HCT116 (cell line): ENCODE data around the gene XAGE1A. TPM values are rescaled to one million over a fixed set of nuclear protein-coding genes. Genes with fewer than 3 reads are reported as not detected.

Experiments used
- ATAC-seq: fragments of 200-7000 bp; cut with Tn5 transposase; 2 replicates; pipeline ENCODE4 v1.9.1; 2020; ENCODE audit warnings: mild to moderate bottlenecking, moderate library complexity
- BruUV-seq: library from RNA; stranded (reverse); fragments of 400-500 nt; replicated peaks from 2 replicates; lab custom pipeline; 2021; lab: Mats Ljungman, UMichigan
- CTCF ChIA-PET: fragments of 300-600 bp; sonication (Branson Sonifier 250); formaldehyde crosslinking; loops from one replicate; lab custom pipeline; 2021; ENCODE audit warnings: antibody characterized with exemption; lab: Charles Lee
- POLR2A ChIA-PET: fragments of 300-600, 350-600 bp; sonication (Branson Sonifier 250); formaldehyde crosslinking; loops from one replicate; lab custom pipeline; 2021; ENCODE audit warnings: antibody characterized with exemption; lab: Charles Lee
- RAD21 ChIA-PET, 2 experiments: fragments of 300-600 bp; sonication (Branson Sonifier 250); formaldehyde crosslinking; loops; one replicate each; lab custom pipeline; 2023; ENCODE audit warnings: low total read pairs in 2 of 2; ENCODE audit not compliant: uncharacterized antibody in 2 of 2, unreplicated experiment in 2 of 2, low non-redundant PET in 1 of 2; lab: Charles Lee
- DNase-seq: peaks from one replicate; pipeline ENCODE4 v3.0.0-alpha.2; 2010; ENCODE audit warnings: low read depth, low spot score
- H2AFZ ChIP-seq: fragments of 200-600 bp; shearing (Covaris generic), sonication (generic); 2 replicates; pipeline ENCODE4 v1.6.1; 2017; ENCODE audit warnings: low read depth, mixed run types, mixed read lengths, antibody characterized with exemption, low read length; ENCODE audit not compliant: poor library complexity, severe bottlenecking
- H3K27ac ChIP-seq: 2 replicates; pipeline ENCODE4 v1.5.1; 2012; ENCODE audit warnings: low read depth, low read length
- H3K27me3 ChIP-seq: fragments of 200-600 bp; sonication (generic); 2 replicates; pipeline ENCODE4 v1.6.1; 2016; ENCODE audit warnings: mixed run types, low read length, mixed read lengths; ENCODE audit not compliant: insufficient read depth
- H3K36me3 ChIP-seq, 2 experiments: fragments of 200-500 bp in 1 of 2; fragments of 200-600 bp in 1 of 2; sonication (Bioruptor generic) in 1 of 2; sonication (generic) in 1 of 2; 2 replicates each; pipeline versions ENCODE4 v1.5.1 to v1.6.1; 2014 to 2016; ENCODE audit warnings: low read length in 2 of 2, inconsistent platforms in 1 of 2, mixed read lengths in 1 of 2, mixed run types in 1 of 2; ENCODE audit not compliant: insufficient read depth in 2 of 2, control insufficient read depth in 1 of 2
- H3K4me1 ChIP-seq, 2 experiments: fragments of 200-600 bp in 1 of 2; sonication (generic) in 1 of 2; 2 replicates each; pipeline versions ENCODE4 v1.5.1 to v1.6.1; 2012 to 2017; ENCODE audit warnings: low read length in 2 of 2, inconsistent platforms in 1 of 2, mild to moderate bottlenecking in 1 of 2, mixed read lengths in 1 of 2, mixed run types in 1 of 2, moderate library complexity in 1 of 2; ENCODE audit not compliant: insufficient read depth in 2 of 2, control insufficient read depth in 1 of 2
- H3K4me2 ChIP-seq: fragments of 200-600 bp; sonication (generic); 2 replicates; pipeline ENCODE4 v1.6.1; 2017; ENCODE audit warnings: mixed run types, low read length, mixed read lengths
- H3K4me3 ChIP-seq, 2 experiments: fragments of 200-600 bp in 1 of 2; sonication (generic) in 1 of 2; replicated peaks in 1 of 2; 2 replicates each; pipeline ENCODE4 v1.5.1; 2011 to 2016; ENCODE audit warnings: low read length in 2 of 2, control low read depth in 1 of 2, low read depth in 1 of 2, mild to moderate bottlenecking in 1 of 2, mixed read lengths in 1 of 2, mixed run types in 1 of 2
- H3K79me2 ChIP-seq: fragments of 200-600 bp; sonication (generic); 2 replicates; pipeline ENCODE4 v1.6.1; 2017; ENCODE audit warnings: mild to moderate bottlenecking, mixed run types, low read length, moderate library complexity, mixed read lengths; ENCODE audit not compliant: insufficient read depth
- H3K9ac ChIP-seq: fragments of 200-600 bp; sonication (generic); 2 replicates; pipeline ENCODE4 v1.6.1; 2016; ENCODE audit warnings: low read length, mixed read lengths
- H3K9me2 ChIP-seq: fragments of 200-600 bp; sonication (generic), shearing (Covaris generic); 2 replicates; pipeline ENCODE4 v1.6.1; 2017; ENCODE audit warnings: mixed run types, mild to moderate bottlenecking, moderate library complexity; ENCODE audit not compliant: insufficient read depth
- H3K9me3 ChIP-seq, 2 experiments: fragments of 200-500 bp in 1 of 2; fragments of 200-600 bp in 1 of 2; sonication (Bioruptor generic) in 1 of 2; sonication (generic) in 1 of 2; 2 replicates each; pipeline ENCODE4 v1.6.1; 2014 to 2017; ENCODE audit warnings: low read length in 2 of 2, mixed read lengths in 2 of 2, inconsistent platforms in 1 of 2, low read depth in 1 of 2, mild to moderate bottlenecking in 1 of 2, mixed run types in 1 of 2, moderate library complexity in 1 of 2; ENCODE audit not compliant: control insufficient read depth in 1 of 2, insufficient read depth in 1 of 2
- H4K20me1 ChIP-seq: fragments of 200-600 bp; sonication (generic), shearing (Covaris generic); 2 replicates; pipeline ENCODE4 v1.6.1; 2017; ENCODE audit warnings: mixed run types, mild to moderate bottlenecking, moderate library complexity; ENCODE audit not compliant: insufficient read depth
- CBX3 ChIP-seq: IDR thresholded peaks from 2 replicates; pipeline ENCODE4 v1.6.1; 2012; ENCODE audit warnings: low read depth
- CEBPB ChIP-seq: IDR thresholded peaks from 2 replicates; pipeline ENCODE4 v1.6.1; 2012; ENCODE audit warnings: low read depth
- EGR1 ChIP-seq: IDR thresholded peaks from 2 replicates; pipeline ENCODE4 v1.6.1; 2012; ENCODE audit warnings: low read depth
- EZH2 ChIP-seq: fragments of 200-600 bp; sonication (generic); IDR thresholded peaks from 2 replicates; pipeline ENCODE4 v1.6.1; 2017; ENCODE audit warnings: antibody characterized with exemption, mixed run types
- FOSL1 ChIP-seq: IDR thresholded peaks from 2 replicates; pipeline ENCODE4 v1.6.1; 2012; ENCODE audit warnings: low read depth
- JUND ChIP-seq: IDR thresholded peaks from 2 replicates; pipeline ENCODE4 v1.6.1; 2012
- POLR2A ChIP-seq: IDR thresholded peaks from 2 replicates; pipeline ENCODE4 v1.7.0; 2011; ENCODE audit warnings: borderline replicate concordance; ENCODE audit not compliant: insufficient read depth, insufficient read length; ENCODE audit errors: extremely low read depth
- RAD21 ChIP-seq: IDR thresholded peaks from 2 replicates; pipeline ENCODE4 v1.6.1; 2012; ENCODE audit warnings: low read depth, mild to moderate bottlenecking
- SIN3A ChIP-seq: IDR thresholded peaks from 2 replicates; pipeline ENCODE4 v1.6.1; 2012; ENCODE audit warnings: low read depth
- SP1 ChIP-seq: IDR thresholded peaks from 2 replicates; pipeline ENCODE4 v1.6.1; 2012; ENCODE audit warnings: low read depth
- SRF ChIP-seq: IDR thresholded peaks from 2 replicates; pipeline ENCODE4 v1.6.1; 2012; ENCODE audit warnings: low read depth
- TCF7L2 ChIP-seq: IDR thresholded peaks from 2 replicates; pipeline ENCODE4 v1.7.0; 2011; ENCODE audit warnings: borderline replicate concordance, inconsistent platforms; ENCODE audit not compliant: insufficient read depth, insufficient read length; ENCODE audit errors: extremely low read depth
- YY1 ChIP-seq: IDR thresholded peaks from 2 replicates; pipeline ENCODE4 v1.6.1; 2011; ENCODE audit warnings: low read length, low read depth, moderate library complexity, mild to moderate bottlenecking; ENCODE audit not compliant: insufficient replicate concordance; ENCODE audit errors: extremely low read depth
- ZFX ChIP-seq: fragments of 450-650 bp; IDR thresholded peaks from 2 replicates; pipeline ENCODE4 v1.6.1; 2017
- ZNF274 ChIP-seq: fragments of 200-500 bp; sonication (Bioruptor generic); IDR thresholded peaks from 2 replicates; pipeline ENCODE4 v1.6.1; 2014; ENCODE audit warnings: mild to moderate bottlenecking, low read depth, low read length, inconsistent platforms
- intact Hi-C: fragments of 100-400 bp; cut with micrococcal nuclease; formaldehyde crosslinking; loops from 2 replicates; pipeline ENCODE4 v1.10.0; 2022
- total RNA-seq: library from RNA; stranded (reverse); gene quantifications from one replicate; pipeline ENCODE4 v1.2.1, GENCODE V29; 2021; ENCODE audit not compliant: unreplicated experiment
- TF ChIP-seq, protein P1 (sequence below): IDR thresholded peaks from 2 replicates; pipeline ENCODE4 v1.6.1; 2012; ENCODE audit warnings: low read depth
- TF ChIP-seq, protein P2 (sequence below), 3 experiments: fragments of 200-600 bp in 1 of 3; sonication (generic) in 1 of 3; IDR thresholded peaks in 2 of 3; conservative IDR thresholded peaks in 1 of 3; 2 replicates each; pipeline ENCODE4 v1.5.1; 2012 to 2017; ENCODE audit warnings: low read depth in 2 of 3, low read length in 2 of 3, antibody characterized with exemption in 1 of 3, borderline replicate concordance in 1 of 3, control low read depth in 1 of 3, mild to moderate bottlenecking in 1 of 3, mixed read lengths in 1 of 3, mixed run types in 1 of 3, moderate library complexity in 1 of 3; ENCODE audit not compliant: insufficient read depth in 1 of 3
- TF ChIP-seq, protein P3 (sequence below): IDR thresholded peaks from 2 replicates; pipeline ENCODE4 v1.6.1; 2011; ENCODE audit warnings: mild to moderate bottlenecking, low read length, moderate library complexity; ENCODE audit not compliant: insufficient replicate concordance; ENCODE audit errors: extremely low read depth
- TF ChIP-seq, protein P4 (sequence below): IDR thresholded peaks from 2 replicates; pipeline ENCODE4 v1.6.1; 2012

The XAGE1A gene
- total RNA-seq, 1 experiment from 2014 or later, result not detected

GRCh38 chrX:52544147-52544840 is 48.7 kb downstream of the XAGE1A start:
- ATAC-seq (no peak), DNase-seq (no peak)
- intact Hi-C loops, result no loop called here
- ChIA-PET CTCF (no interaction called here), POLR2A (no interaction called here), RAD21 (no interaction called here)
- H3K9me3 ChIP-seq, result no peaks in the 10 kb centered on the region
- no TSS peak for BruUV-seq
- H3K36me3 ChIP-seq, result no peaks in the 10 kb centered on the region
- no peak overlapping the region for H3K9ac ChIP-seq
- H3K27me3 ChIP-seq, result peaks cover 4% of the 10 kb centered on the region; the same call in 1 of the 2 replicates
- H4K20me1 ChIP-seq, result no peaks in the 10 kb centered on the region
- H3K79me2 ChIP-seq, result no peaks in the 10 kb centered on the region
- H3K4me3 ChIP-seq, result no peak overlapping the region
- TF ChIP-seq EGR1 (no peak), CEBPB (no peak), ZNF274 (no peak), CBX3 (no peak), SP1 (no peak), SIN3A (no peak), RAD21 (no peak), TCF7L2 (no peak), FOSL1 (no peak), YY1 (no peak), ZFX (no peak), SRF (no peak), EZH2 (no peak), JUND (no peak), POLR2A (no peak)
- TF ChIP-seq, protein P1, sequence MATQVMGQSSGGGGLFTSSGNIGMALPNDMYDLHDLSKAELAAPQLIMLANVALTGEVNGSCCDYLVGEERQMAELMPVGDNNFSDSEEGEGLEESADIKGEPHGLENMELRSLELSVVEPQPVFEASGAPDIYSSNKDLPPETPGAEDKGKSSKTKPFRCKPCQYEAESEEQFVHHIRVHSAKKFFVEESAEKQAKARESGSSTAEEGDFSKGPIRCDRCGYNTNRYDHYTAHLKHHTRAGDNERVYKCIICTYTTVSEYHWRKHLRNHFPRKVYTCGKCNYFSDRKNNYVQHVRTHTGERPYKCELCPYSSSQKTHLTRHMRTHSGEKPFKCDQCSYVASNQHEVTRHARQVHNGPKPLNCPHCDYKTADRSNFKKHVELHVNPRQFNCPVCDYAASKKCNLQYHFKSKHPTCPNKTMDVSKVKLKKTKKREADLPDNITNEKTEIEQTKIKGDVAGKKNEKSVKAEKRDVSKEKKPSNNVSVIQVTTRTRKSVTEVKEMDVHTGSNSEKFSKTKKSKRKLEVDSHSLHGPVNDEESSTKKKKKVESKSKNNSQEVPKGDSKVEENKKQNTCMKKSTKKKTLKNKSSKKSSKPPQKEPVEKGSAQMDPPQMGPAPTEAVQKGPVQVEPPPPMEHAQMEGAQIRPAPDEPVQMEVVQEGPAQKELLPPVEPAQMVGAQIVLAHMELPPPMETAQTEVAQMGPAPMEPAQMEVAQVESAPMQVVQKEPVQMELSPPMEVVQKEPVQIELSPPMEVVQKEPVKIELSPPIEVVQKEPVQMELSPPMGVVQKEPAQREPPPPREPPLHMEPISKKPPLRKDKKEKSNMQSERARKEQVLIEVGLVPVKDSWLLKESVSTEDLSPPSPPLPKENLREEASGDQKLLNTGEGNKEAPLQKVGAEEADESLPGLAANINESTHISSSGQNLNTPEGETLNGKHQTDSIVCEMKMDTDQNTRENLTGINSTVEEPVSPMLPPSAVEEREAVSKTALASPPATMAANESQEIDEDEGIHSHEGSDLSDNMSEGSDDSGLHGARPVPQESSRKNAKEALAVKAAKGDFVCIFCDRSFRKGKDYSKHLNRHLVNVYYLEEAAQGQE, result no peak
- TF ChIP-seq, protein P2, sequence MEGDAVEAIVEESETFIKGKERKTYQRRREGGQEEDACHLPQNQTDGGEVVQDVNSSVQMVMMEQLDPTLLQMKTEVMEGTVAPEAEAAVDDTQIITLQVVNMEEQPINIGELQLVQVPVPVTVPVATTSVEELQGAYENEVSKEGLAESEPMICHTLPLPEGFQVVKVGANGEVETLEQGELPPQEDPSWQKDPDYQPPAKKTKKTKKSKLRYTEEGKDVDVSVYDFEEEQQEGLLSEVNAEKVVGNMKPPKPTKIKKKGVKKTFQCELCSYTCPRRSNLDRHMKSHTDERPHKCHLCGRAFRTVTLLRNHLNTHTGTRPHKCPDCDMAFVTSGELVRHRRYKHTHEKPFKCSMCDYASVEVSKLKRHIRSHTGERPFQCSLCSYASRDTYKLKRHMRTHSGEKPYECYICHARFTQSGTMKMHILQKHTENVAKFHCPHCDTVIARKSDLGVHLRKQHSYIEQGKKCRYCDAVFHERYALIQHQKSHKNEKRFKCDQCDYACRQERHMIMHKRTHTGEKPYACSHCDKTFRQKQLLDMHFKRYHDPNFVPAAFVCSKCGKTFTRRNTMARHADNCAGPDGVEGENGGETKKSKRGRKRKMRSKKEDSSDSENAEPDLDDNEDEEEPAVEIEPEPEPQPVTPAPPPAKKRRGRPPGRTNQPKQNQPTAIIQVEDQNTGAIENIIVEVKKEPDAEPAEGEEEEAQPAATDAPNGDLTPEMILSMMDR (IDR thresholded peaks at IDR 0.05 in 2 of 3, conservative IDR thresholded peaks at IDR 0.05 in 1 of 3; ENCODE audit: borderline replicate concordance in 1 of 3, insufficient read depth in 1 of 3, low read depth in 2 of 3, low read length in 2 of 3), result no peak
- TF ChIP-seq, protein P3, sequence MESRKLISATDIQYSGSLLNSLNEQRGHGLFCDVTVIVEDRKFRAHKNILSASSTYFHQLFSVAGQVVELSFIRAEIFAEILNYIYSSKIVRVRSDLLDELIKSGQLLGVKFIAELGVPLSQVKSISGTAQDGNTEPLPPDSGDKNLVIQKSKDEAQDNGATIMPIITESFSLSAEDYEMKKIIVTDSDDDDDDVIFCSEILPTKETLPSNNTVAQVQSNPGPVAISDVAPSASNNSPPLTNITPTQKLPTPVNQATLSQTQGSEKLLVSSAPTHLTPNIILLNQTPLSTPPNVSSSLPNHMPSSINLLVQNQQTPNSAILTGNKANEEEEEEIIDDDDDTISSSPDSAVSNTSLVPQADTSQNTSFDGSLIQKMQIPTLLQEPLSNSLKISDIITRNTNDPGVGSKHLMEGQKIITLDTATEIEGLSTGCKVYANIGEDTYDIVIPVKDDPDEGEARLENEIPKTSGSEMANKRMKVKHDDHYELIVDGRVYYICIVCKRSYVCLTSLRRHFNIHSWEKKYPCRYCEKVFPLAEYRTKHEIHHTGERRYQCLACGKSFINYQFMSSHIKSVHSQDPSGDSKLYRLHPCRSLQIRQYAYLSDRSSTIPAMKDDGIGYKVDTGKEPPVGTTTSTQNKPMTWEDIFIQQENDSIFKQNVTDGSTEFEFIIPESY, result no peak
- TF ChIP-seq, protein P4, sequence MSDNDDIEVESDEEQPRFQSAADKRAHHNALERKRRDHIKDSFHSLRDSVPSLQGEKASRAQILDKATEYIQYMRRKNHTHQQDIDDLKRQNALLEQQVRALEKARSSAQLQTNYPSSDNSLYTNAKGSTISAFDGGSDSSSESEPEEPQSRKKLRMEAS, result no peak
- H3K4me2 ChIP-seq, result no peak overlapping the region
- no peak overlapping the region for H2AFZ ChIP-seq
- no peaks in the 10 kb centered on the region for H3K9me2 ChIP-seq
- no peak overlapping the region for H3K27ac ChIP-seq
- no peaks in the 10 kb centered on the region for H3K4me1 ChIP-seq
